B cell (primary cell): ENCODE measurements around the gene GPR35. TPM values are rescaled to one million over a fixed set of nuclear protein-coding genes. Genes with fewer than 3 reads are reported as not detected.

Source experiments
- ATAC-seq: fragments of 200-7000 bp; cut with Tn5 transposase; one replicate; pipeline ENCODE4 v1.10.0; 2021; ENCODE audit warnings: low read depth, mild to moderate bottlenecking, moderate number of reproducible peaks, moderate library complexity
- CTCF ChIA-PET: fragments of 350-600 bp; sonication (Branson Sonifier 250); formaldehyde crosslinking; loops from one replicate; lab custom pipeline; 2021; ENCODE audit warnings: antibody characterized with exemption, inconsistent platforms; lab: Charles Lee
- POLR2A ChIA-PET: fragments of 350-600 bp; sonication (Branson Sonifier 250); formaldehyde crosslinking; loops from one replicate; lab custom pipeline; 2021; ENCODE audit warnings: antibody characterized with exemption; lab: Charles Lee
- DNase-seq: peaks from one replicate; pipeline ENCODE4 v3.0.0; 2013
- H2AFZ ChIP-seq: 2 replicates; pipeline ENCODE4 v1.6.1; 2012; ENCODE audit warnings: mild to moderate bottlenecking, low read depth, low read length; ENCODE audit not compliant: insufficient read depth, poor library complexity, severe bottlenecking
- H3K27ac ChIP-seq, 2 donors: 1 replicate in 1 of 2; 2 replicates in 1 of 2; pipeline ENCODE4 v1.5.1; 2012 to 2013; ENCODE audit warnings: low read length in 2 of 2, mild to moderate bottlenecking in 2 of 2, moderate library complexity in 1 of 2
- H3K27me3 ChIP-seq, 4 experiments: fragments of 200-600 bp in 1 of 4; sonication (generic) in 1 of 4; replicated peaks in 1 of 4; 1 replicate in 2 of 4; 2 replicates in 2 of 4; pipeline versions ENCODE4 v1.6.1 to v1.7.0; 2013 to 2016; ENCODE audit warnings: low read length in 3 of 4, mild to moderate bottlenecking in 2 of 4, mixed read lengths in 1 of 4, moderate library complexity in 1 of 4; ENCODE audit not compliant: insufficient read depth in 4 of 4, control insufficient read depth in 3 of 4; ENCODE audit errors: control extremely low read depth in 1 of 4
- H3K36me3 ChIP-seq, 2 experiments: replicated peaks in 1 of 2; 1 replicate in 1 of 2; 2 replicates in 1 of 2; pipeline versions ENCODE4 v1.6.1 to v1.7.1; 2013; ENCODE audit warnings: low read length in 1 of 2; ENCODE audit not compliant: insufficient read depth in 2 of 2, control insufficient read depth in 1 of 2; ENCODE audit errors: control extremely low read depth in 1 of 2, extremely low read depth in 1 of 2
- H3K4me1 ChIP-seq, 2 donors: fragments of 200-600 bp in 1 of 2; sonication (generic) in 1 of 2; 1 replicate in 1 of 2; 2 replicates in 1 of 2; pipeline versions ENCODE4 v1.5.1 to v1.6.1; 2013 to 2017; ENCODE audit warnings: low read length in 2 of 2; ENCODE audit not compliant: control insufficient read depth in 2 of 2, insufficient read depth in 2 of 2
- H3K4me2 ChIP-seq: replicated peaks from 2 replicates; pipeline ENCODE3; 2012; ENCODE audit warnings: mild to moderate bottlenecking, low read depth, low read length; ENCODE audit not compliant: poor library complexity, severe bottlenecking
- H3K4me3 ChIP-seq, 5 experiments: fragments of 200-600 bp in 1 of 5; sonication (generic) in 1 of 5; 1 replicate in 3 of 5; 2 replicates in 2 of 5; pipeline versions ENCODE4 v1.5.1 to v1.7.0; 2011 to 2016; ENCODE audit warnings: low read length in 4 of 5, mild to moderate bottlenecking in 4 of 5, low read depth in 2 of 5, control low read depth in 1 of 5, moderate library complexity in 1 of 5; ENCODE audit not compliant: insufficient read depth in 1 of 5; ENCODE audit errors: control extremely low read depth in 1 of 5, extremely low read depth in 1 of 5
- H3K79me2 ChIP-seq: fragments of 200-600 bp; sonication (generic); one replicate; pipeline ENCODE4 v1.6.0; 2016; ENCODE audit warnings: low read length; ENCODE audit not compliant: control insufficient read depth, insufficient read depth
- H3K9ac ChIP-seq: fragments of 200-600 bp; sonication (generic); 2 replicates; pipeline ENCODE4 v1.6.1; 2017; ENCODE audit warnings: mild to moderate bottlenecking, low read length, moderate library complexity
- H3K9me3 ChIP-seq, 3 donors: one replicate each; pipeline versions ENCODE4 v1.6.1 to v1.7.1; 2013; ENCODE audit warnings: low read length in 2 of 3; ENCODE audit not compliant: control insufficient read depth in 2 of 3, insufficient read depth in 1 of 3; ENCODE audit errors: control extremely low read depth in 1 of 3
- H4K20me1 ChIP-seq: 2 replicates; pipeline ENCODE4 v1.6.0; 2012; ENCODE audit warnings: mild to moderate bottlenecking, low read length; ENCODE audit not compliant: insufficient read depth, control insufficient read depth, poor library complexity, severe bottlenecking
- H3K27ac Mint-ChIP-seq: one replicate; pipeline ENCODE4 v1.8.0; 2021; ENCODE audit warnings: mixed read lengths
- H3K27me3 Mint-ChIP-seq: one replicate; pipeline ENCODE4 v1.8.0; 2021; ENCODE audit warnings: mixed read lengths
- H3K4me1 Mint-ChIP-seq: one replicate; pipeline ENCODE4 v1.8.0; 2021; ENCODE audit warnings: mixed read lengths
- H3K4me3 Mint-ChIP-seq: one replicate; pipeline ENCODE4 v1.8.0; 2021; ENCODE audit warnings: mixed read lengths
- H3K9me3 Mint-ChIP-seq: one replicate; pipeline ENCODE4 v1.8.0; 2022; ENCODE audit warnings: mixed read lengths; ENCODE audit not compliant: insufficient read depth
- EZH2 ChIP-seq: IDR thresholded peaks from 2 replicates; pipeline ENCODE4 v1.6.1; 2012; ENCODE audit warnings: borderline replicate concordance, low read depth, mild to moderate bottlenecking, moderate library complexity, low read length; ENCODE audit not compliant: insufficient read depth, poor library complexity, severe bottlenecking
- WGBS: methylation state at CpG from one replicate; pipeline ENCODE4 v1.1.5; 2013; ENCODE audit warnings: missing lambda C conversion rate; ENCODE audit not compliant: insufficient coverage; 5-methylcytosine and 5-hydroxymethylcytosine counted together
- intact Hi-C: fragments of 100-400 bp; cut with micrococcal nuclease; formaldehyde crosslinking; loops from one replicate; pipeline ENCODE4 v1.10.0; 2022
- polyA plus RNA-seq: library from polyadenylated mRNA; depleted of rRNA; stranded (reverse); fragments of >200 nt; gene quantifications from 2 replicates; pipeline ENCODE4 v1.2.3, GENCODE V29; 2012
- total RNA-seq, 2 donors: library from RNA; stranded (reverse); fragments of 120-200 nt in 1 of 2; gene quantifications; 1 replicate in 1 of 2; 2 replicates in 1 of 2; pipeline versions ENCODE4 v1.2.3 to v1.2.4, GENCODE V29; 2013 to 2022
- TF ChIP-seq, protein P1 (sequence below): fragments of 200-600 bp; IDR thresholded peaks from one replicate; pipeline ENCODE4 v1.8.0; 2022; ENCODE audit warnings: antibody characterized with exemption, mild to moderate bottlenecking

Gene GPR35
- total and polyA plus RNA-seq, 2 donors (not counting 1 experiment from before 2014, with no cell fraction given), result 1.8 to 9.6 TPM

DNA sequence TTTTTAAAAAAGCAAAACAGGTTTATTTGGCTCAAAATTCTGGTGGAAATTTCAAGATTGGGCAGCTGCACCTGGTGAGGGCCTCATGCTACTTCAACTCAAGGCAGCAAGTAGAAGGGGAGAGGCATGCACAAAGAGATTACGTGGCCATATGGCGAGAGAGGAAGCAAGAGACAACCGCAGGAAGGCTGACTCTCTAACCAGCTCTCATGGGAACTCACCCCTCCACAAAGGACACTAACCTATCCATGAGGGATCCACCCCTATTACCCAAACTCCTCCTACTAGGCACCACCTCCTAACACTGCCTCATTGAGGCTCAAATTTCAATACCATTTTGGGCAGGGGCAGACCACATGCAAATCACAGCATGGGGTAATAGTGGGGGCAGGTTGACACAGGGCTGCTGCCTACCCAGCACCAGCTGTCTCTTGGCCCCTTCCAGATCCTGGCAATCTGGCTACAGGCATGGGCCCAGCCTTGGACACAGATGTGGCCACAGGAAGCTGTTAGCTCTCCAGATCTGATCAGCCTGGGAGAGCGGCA is 40.7 kb upstream of the GPR35 start:
- Mint-ChIP-seq H3K9me3 (no peaks in the 10 kb centered on the region), H3K27ac (peak overlapping the region; percentile 94), H3K4me1 (peaks cover 65% of the 10 kb centered on the region), H3K4me3 (peak overlapping the region; percentile 91), H3K27me3 (no peaks in the 10 kb centered on the region)
- no peak overlapping the region for H2AFZ ChIP-seq
- peaks cover 32 to 46% of the 10 kb centered on the region in 2 donors for H3K4me1 ChIP-seq
- TF ChIP-seq, protein P1, sequence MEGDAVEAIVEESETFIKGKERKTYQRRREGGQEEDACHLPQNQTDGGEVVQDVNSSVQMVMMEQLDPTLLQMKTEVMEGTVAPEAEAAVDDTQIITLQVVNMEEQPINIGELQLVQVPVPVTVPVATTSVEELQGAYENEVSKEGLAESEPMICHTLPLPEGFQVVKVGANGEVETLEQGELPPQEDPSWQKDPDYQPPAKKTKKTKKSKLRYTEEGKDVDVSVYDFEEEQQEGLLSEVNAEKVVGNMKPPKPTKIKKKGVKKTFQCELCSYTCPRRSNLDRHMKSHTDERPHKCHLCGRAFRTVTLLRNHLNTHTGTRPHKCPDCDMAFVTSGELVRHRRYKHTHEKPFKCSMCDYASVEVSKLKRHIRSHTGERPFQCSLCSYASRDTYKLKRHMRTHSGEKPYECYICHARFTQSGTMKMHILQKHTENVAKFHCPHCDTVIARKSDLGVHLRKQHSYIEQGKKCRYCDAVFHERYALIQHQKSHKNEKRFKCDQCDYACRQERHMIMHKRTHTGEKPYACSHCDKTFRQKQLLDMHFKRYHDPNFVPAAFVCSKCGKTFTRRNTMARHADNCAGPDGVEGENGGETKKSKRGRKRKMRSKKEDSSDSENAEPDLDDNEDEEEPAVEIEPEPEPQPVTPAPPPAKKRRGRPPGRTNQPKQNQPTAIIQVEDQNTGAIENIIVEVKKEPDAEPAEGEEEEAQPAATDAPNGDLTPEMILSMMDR, result no peak
- no peak for TF ChIP-seq EZH2
- no peaks in the 10 kb centered on the region for H3K27me3 ChIP-seq
- H3K4me2 ChIP-seq, result peak overlapping the region; percentile 94
- H3K9me3 ChIP-seq, result peaks cover 0 to 5% (median 0%) of the 10 kb centered on the region in 3 donors
- peak overlapping the region in 3 of 5 experiments; percentile 84 to 93 (median 90) for H3K4me3 ChIP-seq
- peak; percentile 21 for ATAC-seq
- peak; percentile 73 for DNase-seq
- no peaks in the 10 kb centered on the region for H3K36me3 ChIP-seq
- POLR2A ChIA-PET, result interaction anchor here (0.7 to 3.6 kb wide), 3 partner anchors 16 to 88 kb away, joined by 4 to 97 read pairs (median 4); no protein-coding TSS in a partner anchor
- peaks cover 94% of the 10 kb centered on the region for H3K79me2 ChIP-seq
- 64% methylated on average over 1 of the region's 4 CpGs for WGBS
- CTCF ChIA-PET, result interaction anchor here (0.7 to 7.2 kb wide), 3 partner anchors 21 to 566 kb away, joined by 3 to 126 read pairs (median 11); partner anchors contain the start of genes DUSP28 and PPP1R7
- H3K9ac ChIP-seq, result peak overlapping the region; percentile 91
- H4K20me1 ChIP-seq, result peaks cover 80% of the 10 kb centered on the region
- H3K27ac ChIP-seq, result peak overlapping the region; percentile 95 to 97
- intact Hi-C loops, result no loop called here

DNA sequence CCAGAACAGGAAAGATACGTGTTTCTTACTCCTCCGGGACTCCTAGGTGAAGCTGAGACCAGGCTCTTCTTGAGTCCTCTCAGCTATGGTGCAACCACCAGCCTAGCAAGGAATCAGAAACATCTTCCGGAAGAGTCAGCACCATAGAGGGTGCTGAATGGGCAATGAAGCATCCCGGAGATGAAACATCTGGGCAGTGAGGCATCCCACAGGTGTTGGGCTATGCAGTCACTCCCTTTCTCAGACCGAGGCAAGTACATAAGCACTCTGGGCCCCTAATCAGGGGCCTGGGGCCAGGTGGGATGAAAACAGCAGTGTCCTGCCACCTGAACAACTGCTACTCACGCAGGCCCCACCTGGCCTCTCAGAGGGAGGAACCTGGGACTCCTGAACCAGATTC is 40.2 kb upstream of the GPR35 start:
- Histone ChIP-seq H3K27me3 (no peaks in the 10 kb centered on the region), H3K36me3 (peaks cover 0 to 4% of the 10 kb centered on the region in 2 experiments), H3K4me1 (peaks cover 32 to 41% of the 10 kb centered on the region in 2 donors), H3K9me3 (peaks cover 0 to 5% (median 0%) of the 10 kb centered on the region in 3 donors), H2AFZ (no peak overlapping the region), H3K4me2 (peak overlapping the region; percentile 94), H4K20me1 (peaks cover 80% of the 10 kb centered on the region), H3K9ac (peak overlapping the region; percentile 91), H3K4me3 (peak overlapping the region in 4 of 5 experiments; percentile 84 to 93 (median 90)), H3K79me2 (peaks cover 94% of the 10 kb centered on the region), H3K27ac (peak overlapping the region; percentile 95 to 97)
- CTCF ChIA-PET, result interaction anchor here (0.7 to 7.2 kb wide), 4 partner anchors 21 to 566 kb away, joined by 3 to 126 read pairs (median 12); partner anchors contain the start of genes ANKMY1, DUSP28 and PPP1R7
- TF ChIP-seq EZH2, result no peak
- TF ChIP-seq, protein P1, result no peak
- DNase-seq (peak; percentile 72), ATAC-seq (peak; percentile 5)
- Mint-ChIP-seq H3K9me3 (no peaks in the 10 kb centered on the region), H3K27me3 (no peaks in the 10 kb centered on the region), H3K4me3 (peak overlapping the region; percentile 91), H3K27ac (peak overlapping the region; percentile 94), H3K4me1 (peaks cover 59% of the 10 kb centered on the region)
- 45% methylated on average over 5 of the region's 6 CpGs for WGBS
- intact Hi-C loops, result no loop called here
- POLR2A ChIA-PET, result interaction anchor here (1.0 to 3.7 kb wide), 5 partner anchors 16 to 71 kb away, joined by 4 to 97 read pairs (median 21); partner anchors contain the start of genes DUSP28 and RNPEPL1
